Stimulated activated naive CD8-positive, alpha-beta T cell treated with anti-CD3 and anti-CD28 coated beads, Interleukin-15, amount 100 ng/mL, for 72 hours (primary cell): ENCODE results near the gene CDK5R2.
A peak's percentile ranks its signal among the peaks of the same experiment; 100 is the strongest.

Source experiments
- ATAC-seq: fragments of 150-1000 bp; cut with Tn5 transposase; 2 replicates; pipeline ENCODE4 v1.10.0; 2021; ENCODE audit warnings: mild to moderate bottlenecking, moderate library complexity
- DNase-seq, 2 donors: peaks; one replicate each; pipeline ENCODE4 v3.0.0; 2021 to 2022
- H3K27ac Mint-ChIP-seq, 2 donors: one replicate each; pipeline ENCODE4 v1.8.0; 2022; ENCODE audit warnings: mild to moderate bottlenecking in 2 of 2, mixed read lengths in 2 of 2, moderate library complexity in 2 of 2
- H3K27me3 Mint-ChIP-seq: one replicate; pipeline ENCODE4 v1.8.0; 2022; ENCODE audit warnings: mixed read lengths
- H3K4me1 Mint-ChIP-seq: one replicate; pipeline ENCODE4 v1.8.0; 2022; ENCODE audit warnings: mild to moderate bottlenecking, mixed read lengths
- H3K4me3 Mint-ChIP-seq, 2 donors: one replicate each; pipeline ENCODE4 v1.8.0; 2022; ENCODE audit warnings: mild to moderate bottlenecking in 2 of 2, mixed read lengths in 2 of 2, moderate library complexity in 1 of 2
- H3K9me3 Mint-ChIP-seq, 2 donors: one replicate each; pipeline ENCODE4 v1.8.0; 2022; ENCODE audit warnings: mixed read lengths in 2 of 2

Gene CDK5R2

GRCh38 chr2:218992196-218992595, 32.7 kb downstream of the CDK5R2 start:
- peaks cover 100% of the 10 kb centered on the region for H3K27me3 Mint-ChIP-seq
- DNase-seq (no peak), ATAC-seq (no peak)
- H3K9me3 Mint-ChIP-seq = no peaks in the 10 kb centered on the region
- H3K4me3 Mint-ChIP-seq = no peak overlapping the region
- peaks cover 21% of the 10 kb centered on the region for H3K4me1 Mint-ChIP-seq
- H3K27ac Mint-ChIP-seq = no peak overlapping the region

- ATAC-seq (peak; percentile 18), DNase-seq (no peak)
- H3K4me3 Mint-ChIP-seq = peak overlapping the region in 1 of 2 donors; percentile 21
- H3K4me1 Mint-ChIP-seq = peaks cover 21% of the 10 kb centered on the region
- H3K9me3 Mint-ChIP-seq = no peaks in the 10 kb centered on the region
- H3K27me3 Mint-ChIP-seq = peaks cover 100% of the 10 kb centered on the region
- H3K27ac Mint-ChIP-seq = no peak overlapping the region
These were observed 33.4 kb downstream of the CDK5R2 start for GRCh38 chr2:218992703-218993344.

DNA sequence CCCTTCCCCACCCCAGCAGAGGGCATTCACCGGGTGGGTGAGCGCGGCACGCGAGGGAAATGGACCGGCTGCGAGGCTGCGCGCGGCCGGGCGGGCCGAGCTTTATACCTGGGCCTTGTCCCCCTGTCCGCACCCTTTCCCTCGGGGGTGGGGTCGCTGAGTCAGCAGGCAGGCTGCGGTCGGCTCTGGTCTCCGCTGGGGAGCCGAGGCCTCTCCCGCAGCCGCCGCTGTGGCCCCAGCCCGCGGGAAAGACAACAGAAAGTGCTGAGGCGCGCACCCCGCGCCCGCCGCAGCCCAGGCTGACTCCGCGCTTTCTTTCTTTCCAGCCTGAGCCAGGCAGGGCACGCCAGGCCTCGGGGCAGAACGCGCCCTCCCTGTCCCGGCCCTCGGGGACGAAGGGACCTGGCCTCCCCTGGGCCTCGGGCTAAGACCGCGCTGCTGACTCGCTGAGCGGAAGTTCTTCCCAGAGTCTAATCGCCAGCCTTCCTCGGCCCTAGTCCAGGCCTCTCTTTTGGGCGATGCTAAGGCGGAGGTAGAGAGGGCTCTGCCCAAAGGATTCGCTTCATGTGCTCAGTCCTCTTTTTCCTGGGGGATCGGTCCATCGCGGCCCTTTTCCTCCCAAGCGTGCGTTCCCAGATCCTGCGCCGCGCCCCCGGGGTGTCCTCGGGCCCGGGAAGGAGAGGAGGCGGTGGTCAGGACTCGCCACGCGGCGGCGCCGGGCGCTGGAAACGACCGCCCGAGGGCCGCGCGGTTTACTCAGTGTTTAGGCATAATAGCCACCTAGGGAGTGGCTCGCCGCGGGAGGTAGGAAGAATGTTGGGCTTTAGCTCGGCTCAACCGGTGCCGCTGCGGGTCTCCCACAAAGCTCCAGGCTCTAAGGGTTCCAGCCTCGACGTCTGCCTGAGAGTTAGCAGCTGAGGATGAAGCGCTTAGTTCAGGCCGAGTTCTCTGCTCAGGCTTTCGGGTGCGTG, 34.2 kb downstream of the CDK5R2 start, which contains the start of gene CRYBA2:
CRYBA2 (minus strand) TSS at position 78 of the 971 bp plus-strand sequence. CDS start 246 bp downstream, outside the sequence.
- peaks cover 100% of the 10 kb centered on the region for H3K27me3 Mint-ChIP-seq
- peak; percentile 48 for ATAC-seq
- no peak for DNase-seq

GRCh38 chr2:218995561-218995960, 36.1 kb downstream of the CDK5R2 start:
- Mint-ChIP-seq H3K27me3 (peaks cover 100% of the 10 kb centered on the region), H3K4me1 (peaks cover 21% of the 10 kb centered on the region), H3K27ac (no peak overlapping the region), H3K9me3 (no peaks in the 10 kb centered on the region), H3K4me3 (no peak overlapping the region)
- no peak for ATAC-seq
- DNase-seq = no peak

More for the DNA sequence above, 34.2 kb downstream of the CDK5R2 start, which contains the start of gene CRYBA2:
- Mint-ChIP-seq H3K4me3 (peak within 1 kb of the TSS; percentile 26 to 50), H3K4me1 (peaks cover 21% of the 10 kb centered on the region), H3K9me3 (no peaks in the 10 kb centered on the region), H3K27ac (no peak within 1 kb of the TSS)

DNA sequence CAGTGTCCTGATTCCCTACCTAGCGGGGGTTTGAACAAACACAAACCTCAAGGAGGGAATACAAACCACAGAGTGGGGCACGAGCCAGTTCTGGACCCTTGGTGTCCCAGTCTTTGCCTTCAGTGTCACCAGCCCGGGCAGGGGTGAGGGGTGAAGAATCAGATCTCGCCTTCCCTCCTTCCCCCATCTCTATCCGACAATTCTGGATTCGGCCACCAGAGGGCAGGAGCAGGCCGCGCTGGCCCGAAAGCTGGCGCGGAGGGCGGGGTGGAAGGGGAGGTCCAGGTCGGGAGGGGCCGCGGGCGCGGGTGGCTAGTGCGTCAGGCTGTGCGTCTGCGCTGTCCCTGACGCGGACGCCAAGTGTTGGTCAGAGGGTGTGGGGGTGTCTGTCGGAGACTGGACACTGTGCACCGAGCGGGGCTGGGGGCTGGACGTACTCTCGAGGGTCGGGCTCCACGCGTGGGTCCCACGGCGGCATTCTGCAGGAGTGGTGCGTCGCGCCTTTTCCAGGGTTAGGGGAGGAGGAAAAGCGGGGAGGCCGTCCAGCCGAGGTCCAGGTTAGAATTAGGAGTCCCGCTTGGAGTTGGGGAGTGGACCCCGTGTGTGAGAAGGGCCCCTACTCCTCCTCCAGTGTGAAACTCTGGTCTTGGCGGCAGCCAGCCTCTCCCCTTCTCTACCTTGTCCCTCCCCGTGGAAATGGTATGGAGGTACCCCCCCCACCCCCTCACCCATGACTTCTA, 36.7 kb downstream of the CDK5R2 start:
- DNase-seq = peak; percentile 83 to 87
- H3K4me3 Mint-ChIP-seq = peak overlapping the region; percentile 18 to 53
- no peak overlapping the region for H3K27ac Mint-ChIP-seq
- ATAC-seq = peak; percentile 65
- no peaks in the 10 kb centered on the region for H3K9me3 Mint-ChIP-seq
- peaks cover 100% of the 10 kb centered on the region for H3K27me3 Mint-ChIP-seq
- H3K4me1 Mint-ChIP-seq = peaks cover 21% of the 10 kb centered on the region

DNA sequence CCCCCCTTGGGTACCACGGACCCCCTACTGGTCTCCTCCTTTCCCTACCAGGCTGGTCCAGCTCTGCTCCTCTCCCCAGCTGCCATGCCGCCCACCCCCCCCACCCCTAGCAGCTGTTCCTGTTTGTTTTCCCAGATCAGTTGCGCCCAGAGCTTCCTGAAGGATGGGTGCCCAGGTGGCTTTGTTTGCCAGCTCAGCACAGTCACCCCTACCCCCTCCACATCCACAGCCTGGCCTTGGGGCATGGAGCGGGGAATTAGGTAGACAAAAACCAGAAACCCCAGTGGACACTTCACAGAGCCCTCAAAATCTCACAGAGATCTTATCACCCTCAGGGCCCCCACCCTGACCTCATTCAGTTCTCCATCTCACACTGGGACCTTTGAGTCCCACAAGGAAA, 37.5 kb downstream of the CDK5R2 start:
- Mint-ChIP-seq H3K27ac (no peak overlapping the region), H3K4me1 (peaks cover 25% of the 10 kb centered on the region), H3K4me3 (no peak overlapping the region), H3K27me3 (peaks cover 100% of the 10 kb centered on the region), H3K9me3 (no peaks in the 10 kb centered on the region)
- DNase-seq (no peak), ATAC-seq (no peak)

DNA sequence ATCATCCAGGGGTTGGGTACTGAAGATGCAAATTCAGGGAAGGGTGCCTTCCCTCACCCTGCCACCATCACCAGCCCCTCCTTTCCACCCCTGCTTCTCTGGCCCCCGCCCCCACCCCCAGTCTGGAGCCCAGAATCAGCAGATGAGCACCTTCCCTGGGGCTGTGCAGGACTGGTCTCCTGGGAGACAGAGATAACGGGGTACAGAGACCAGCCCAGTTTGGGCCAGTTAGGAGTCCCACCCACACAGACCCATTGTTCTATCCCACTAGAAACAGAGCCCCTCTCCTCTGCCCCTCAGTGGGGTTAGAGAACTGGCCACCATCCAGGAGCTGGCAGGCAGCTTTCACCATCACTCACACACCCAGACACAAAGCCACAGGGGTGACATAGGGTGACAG, 38.3 kb downstream of the CDK5R2 start:
- Mint-ChIP-seq H3K27ac (no peak overlapping the region), H3K4me1 (peaks cover 33% of the 10 kb centered on the region), H3K9me3 (no peaks in the 10 kb centered on the region), H3K27me3 (peaks cover 100% of the 10 kb centered on the region), H3K4me3 (no peak overlapping the region)
- ATAC-seq (no peak), DNase-seq (no peak)

- no peaks in the 10 kb centered on the region for H3K9me3 Mint-ChIP-seq
- H3K4me1 Mint-ChIP-seq = peaks cover 40% of the 10 kb centered on the region
- ATAC-seq (no peak), DNase-seq (no peak)
- H3K27me3 Mint-ChIP-seq = peaks cover 100% of the 10 kb centered on the region
- H3K4me3 Mint-ChIP-seq = no peak overlapping the region
- no peak overlapping the region for H3K27ac Mint-ChIP-seq
These were observed 39.0 kb downstream of the CDK5R2 start for GRCh38 chr2:218998414-218999002.

GRCh38 chr2:218999021-218999880, 39.8 kb downstream of the CDK5R2 start:
- H3K9me3 Mint-ChIP-seq = no peaks in the 10 kb centered on the region
- ATAC-seq = no peak
- H3K27me3 Mint-ChIP-seq = peaks cover 100% of the 10 kb centered on the region
- H3K4me3 Mint-ChIP-seq = no peak overlapping the region
- H3K4me1 Mint-ChIP-seq = peaks cover 34% of the 10 kb centered on the region
- DNase-seq = no peak
- H3K27ac Mint-ChIP-seq = no peak overlapping the region

- Mint-ChIP-seq H3K27ac (no peak overlapping the region), H3K27me3 (peaks cover 100% of the 10 kb centered on the region), H3K4me3 (no peak overlapping the region), H3K9me3 (no peaks in the 10 kb centered on the region), H3K4me1 (peaks cover 33% of the 10 kb centered on the region)
- ATAC-seq (no peak), DNase-seq (no peak)
These were observed 40.6 kb downstream of the CDK5R2 start for GRCh38 chr2:218999881-219000568.

GRCh38 chr2:219000569-219000960, 41.1 kb downstream of the CDK5R2 start:
- Mint-ChIP-seq H3K4me3 (no peak overlapping the region), H3K27me3 (peaks cover 100% of the 10 kb centered on the region)

GRCh38 chr2:219001100-219001576, 41.7 kb downstream of the CDK5R2 start:
- no peaks in the 10 kb centered on the region for H3K9me3 Mint-ChIP-seq
- DNase-seq (no peak), ATAC-seq (no peak)
- no peak overlapping the region for H3K4me3 Mint-ChIP-seq
- peaks cover 25% of the 10 kb centered on the region for H3K4me1 Mint-ChIP-seq
- H3K27ac Mint-ChIP-seq = no peak overlapping the region
- H3K27me3 Mint-ChIP-seq = peaks cover 100% of the 10 kb centered on the region

More at GRCh38 chr2:219000569-219000960, 41.1 kb downstream of the CDK5R2 start:
- DNase-seq (no peak), ATAC-seq (no peak)
- H3K4me1 Mint-ChIP-seq = peaks cover 30% of the 10 kb centered on the region
- no peaks in the 10 kb centered on the region for H3K9me3 Mint-ChIP-seq
- H3K27ac Mint-ChIP-seq = no peak overlapping the region

- Mint-ChIP-seq H3K4me3 (peak overlapping the region; percentile 44 to 79), H3K9me3 (no peaks in the 10 kb centered on the region), H3K27me3 (peaks cover 100% of the 10 kb centered on the region), H3K4me1 (peaks cover 21% of the 10 kb centered on the region), H3K27ac (no peak overlapping the region)
- DNase-seq (peak; percentile 31 to 46), ATAC-seq (peak; percentile 60)
These were observed 42.3 kb downstream of the CDK5R2 start for GRCh38 chr2:219001577-219002394.
